Karpas-422 (cell line): Measurements from ENCODE around the gene PRKG1. TPM values are rescaled to one million over a fixed set of nuclear protein-coding genes. Genes with fewer than 3 reads are reported as not detected.

Source experiments
- DNase-seq: peaks from one replicate; pipeline ENCODE4 v3.0.0-alpha.2; 2015
- H2AFZ ChIP-seq: fragments of 200-600 bp; sonication (generic); 2 replicates; pipeline ENCODE4 v1.6.1; 2014; ENCODE audit warnings: antibody characterized with exemption, low read length, mixed read lengths
- H3K27ac ChIP-seq: fragments of 200-600 bp; sonication (generic); 2 replicates; pipeline ENCODE4 v1.5.1; 2014; ENCODE audit warnings: mild to moderate bottlenecking, low read length, moderate library complexity
- H3K27me3 ChIP-seq: fragments of 200-600 bp; sonication (generic); 2 replicates; pipeline ENCODE4 v1.6.1; 2014; ENCODE audit warnings: low read length, mixed read lengths
- H3K36me3 ChIP-seq: fragments of 200-600 bp; sonication (generic); 2 replicates; pipeline ENCODE4 v1.6.1; 2014; ENCODE audit warnings: low read length, mixed read lengths; ENCODE audit not compliant: insufficient read depth
- H3K4me1 ChIP-seq: fragments of 200-600 bp; sonication (generic); 2 replicates; pipeline ENCODE4 v1.6.1; 2014; ENCODE audit warnings: mild to moderate bottlenecking, low read length, mixed read lengths
- H3K4me2 ChIP-seq: fragments of 200-600 bp; sonication (generic); 2 replicates; pipeline ENCODE4 v1.6.1; 2014; ENCODE audit warnings: low read length, low read depth, mild to moderate bottlenecking; ENCODE audit not compliant: poor library complexity, severe bottlenecking
- H3K4me3 ChIP-seq: fragments of 200-600 bp; sonication (generic); 2 replicates; pipeline ENCODE4 v1.5.1; 2014; ENCODE audit warnings: mild to moderate bottlenecking, antibody characterized with exemption, low read length, mixed read lengths
- H3K79me2 ChIP-seq: fragments of 200-600 bp; sonication (generic); 2 replicates; pipeline ENCODE4 v1.6.1; 2014; ENCODE audit warnings: mild to moderate bottlenecking, low read length, mixed read lengths
- H3K9ac ChIP-seq: fragments of 200-600 bp; sonication (generic); 2 replicates; pipeline ENCODE4 v1.6.0; 2014; ENCODE audit warnings: low read length
- H3K9me2 ChIP-seq: fragments of 200-600 bp; sonication (generic), shearing (Covaris generic); replicated peaks from 2 replicates; pipeline ENCODE4 v1.6.0; 2014; ENCODE audit warnings: mild to moderate bottlenecking, low read length, moderate library complexity; ENCODE audit not compliant: insufficient read depth
- H3K9me3 ChIP-seq: fragments of 300-700, 200-600 bp; sonication (generic); 2 replicates; pipeline ENCODE4 v1.6.1; 2014; ENCODE audit warnings: low read length, mixed read lengths
- H4K20me1 ChIP-seq: fragments of 200-600 bp; sonication (generic); 2 replicates; pipeline ENCODE4 v1.6.1; 2014; ENCODE audit warnings: mild to moderate bottlenecking, antibody characterized with exemption, low read length, low read depth; ENCODE audit not compliant: insufficient read depth
- total RNA-seq: library from RNA; depleted of rRNA; stranded (reverse); fragments of >200 nt; shearing (Covaris generic); gene quantifications from 2 replicates; pipeline ENCODE4 v1.2.3, GENCODE V29; 2014; ENCODE audit warnings: low replicate concordance

PRKG1 gene
- total RNA-seq, 1 experiment from 2014 or later: not detected

DNA sequence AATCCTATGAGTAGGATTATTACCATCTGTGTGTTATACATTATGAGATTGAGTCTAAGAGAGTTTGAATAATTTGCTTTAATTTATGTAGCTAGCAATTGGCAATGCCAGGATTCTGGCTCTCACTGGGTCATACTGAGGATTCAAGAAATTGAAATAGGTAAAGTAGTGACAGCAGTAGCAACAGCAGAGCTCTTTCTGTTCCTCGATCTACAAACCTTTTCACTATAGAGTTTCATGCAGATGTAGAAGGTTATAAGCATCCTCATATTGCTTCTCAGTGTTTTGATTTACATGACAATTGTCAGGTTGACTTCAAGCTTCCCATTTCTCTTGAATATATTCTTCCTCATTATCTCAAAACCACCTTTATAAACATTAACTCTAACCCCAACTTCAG, 919.2 kb downstream of the PRKG1 start:
- Histone ChIP-seq H2AFZ (no peak overlapping the region), H3K9me2 (no peaks in the 10 kb centered on the region), H3K27ac (no peak overlapping the region), H4K20me1 (no peaks in the 10 kb centered on the region), H3K4me2 (no peak overlapping the region), H3K4me3 (no peak overlapping the region), H3K9ac (no peak overlapping the region), H3K79me2 (no peaks in the 10 kb centered on the region), H3K4me1 (no peaks in the 10 kb centered on the region), H3K36me3 (no peaks in the 10 kb centered on the region), H3K9me3 (peaks cover 3% of the 10 kb centered on the region; the same call in 1 of the 2 replicates), H3K27me3 (no peaks in the 10 kb centered on the region)
- DNase-seq: no peak

DNA sequence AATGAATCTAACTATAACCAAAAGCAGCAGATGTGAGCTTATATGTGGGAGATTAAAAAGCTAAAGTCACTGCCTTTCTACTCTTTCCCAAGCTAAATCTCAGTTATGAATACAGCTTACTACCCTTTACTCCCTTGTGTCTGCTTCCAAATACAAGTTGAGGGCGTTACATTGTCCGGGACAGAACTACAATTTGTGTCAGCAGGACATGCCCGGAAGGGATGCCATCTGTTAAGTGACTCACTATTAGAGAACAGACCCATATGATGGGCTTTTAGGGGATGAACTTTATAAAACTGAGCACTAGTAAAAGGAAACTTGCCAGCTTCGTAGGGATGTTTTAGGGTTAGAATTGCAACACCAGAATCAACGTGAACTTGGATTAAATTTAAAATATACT, 924.8 kb downstream of the PRKG1 start:
- Histone ChIP-seq H3K27me3 (no peaks in the 10 kb centered on the region), H4K20me1 (no peaks in the 10 kb centered on the region), H3K27ac (no peak overlapping the region), H2AFZ (no peak overlapping the region), H3K36me3 (no peaks in the 10 kb centered on the region), H3K79me2 (no peaks in the 10 kb centered on the region), H3K9me3 (0 out of 2 replicates have a peak, but pooled peaks cover 3% of the 10 kb centered on the region), H3K4me1 (no peaks in the 10 kb centered on the region), H3K4me2 (no peak overlapping the region), H3K9me2 (no peaks in the 10 kb centered on the region), H3K9ac (no peak overlapping the region), H3K4me3 (no peak overlapping the region)
- DNase-seq: no peak

DNA sequence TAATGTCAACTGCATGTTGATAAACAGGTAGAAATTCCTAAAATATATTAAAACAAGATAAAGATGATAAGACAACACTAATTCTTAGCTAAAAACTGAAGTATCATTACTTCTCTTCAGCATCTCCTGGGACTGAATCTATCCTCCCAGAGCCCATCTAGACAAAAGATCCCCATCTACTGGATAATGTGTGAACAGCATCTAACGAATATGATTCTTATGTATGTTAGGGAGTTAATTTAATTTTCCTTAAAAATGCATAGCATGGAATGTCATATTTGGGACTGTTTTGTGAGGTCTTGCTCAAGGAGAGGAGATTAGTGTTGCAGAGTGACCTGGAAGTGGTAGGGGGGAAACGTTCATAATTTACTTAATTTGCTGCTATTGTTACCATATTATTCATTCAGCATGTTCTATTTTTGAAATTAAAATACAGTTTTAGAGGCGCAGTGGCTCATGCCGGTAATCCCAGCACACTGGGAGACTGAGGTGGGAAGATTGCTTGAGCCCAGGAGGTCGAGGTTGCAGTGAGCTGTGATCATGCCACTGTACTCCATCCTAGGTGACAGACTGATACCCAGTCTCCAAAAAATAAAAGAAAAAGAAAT, 930.2 kb downstream of the PRKG1 start:
- Histone ChIP-seq H3K36me3 (no peaks in the 10 kb centered on the region), H2AFZ (no peak overlapping the region), H3K27ac (no peak overlapping the region), H4K20me1 (no peaks in the 10 kb centered on the region), H3K9me2 (no peaks in the 10 kb centered on the region), H3K4me3 (no peak overlapping the region), H3K9ac (no peak overlapping the region), H3K4me2 (no peak overlapping the region), H3K79me2 (no peaks in the 10 kb centered on the region), H3K4me1 (no peaks in the 10 kb centered on the region), H3K9me3 (no peaks in the 10 kb centered on the region), H3K27me3 (no peaks in the 10 kb centered on the region)
- peak; percentile 66 for DNase-seq

DNA sequence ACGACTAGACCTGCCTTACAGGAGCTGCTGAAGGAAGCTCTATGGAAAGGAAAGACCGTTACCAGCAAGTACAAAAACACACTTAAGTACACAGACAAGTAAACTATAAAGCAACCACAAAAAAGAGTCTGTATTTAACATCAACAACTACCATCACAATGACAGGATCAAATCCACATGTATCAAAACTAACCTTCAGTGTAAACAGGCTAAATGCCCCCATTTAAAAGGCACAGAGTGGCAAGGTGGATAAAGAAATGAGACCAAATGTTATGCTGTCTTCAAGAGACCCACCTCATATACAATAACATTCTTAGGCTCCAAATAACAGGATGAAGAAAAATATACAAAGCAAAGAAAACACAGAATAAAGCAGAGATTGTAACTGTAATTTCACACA, 932.8 kb downstream of the PRKG1 start:
- Histone ChIP-seq H3K27me3 (no peaks in the 10 kb centered on the region), H3K27ac (no peak overlapping the region), H3K4me3 (no peak overlapping the region), H3K4me2 (no peak overlapping the region), H3K4me1 (no peaks in the 10 kb centered on the region), H3K9ac (no peak overlapping the region), H4K20me1 (no peaks in the 10 kb centered on the region), H3K36me3 (no peaks in the 10 kb centered on the region), H3K79me2 (no peaks in the 10 kb centered on the region), H3K9me2 (no peaks in the 10 kb centered on the region), H3K9me3 (no peaks in the 10 kb centered on the region), H2AFZ (no peak overlapping the region)
- no peak for DNase-seq

DNA sequence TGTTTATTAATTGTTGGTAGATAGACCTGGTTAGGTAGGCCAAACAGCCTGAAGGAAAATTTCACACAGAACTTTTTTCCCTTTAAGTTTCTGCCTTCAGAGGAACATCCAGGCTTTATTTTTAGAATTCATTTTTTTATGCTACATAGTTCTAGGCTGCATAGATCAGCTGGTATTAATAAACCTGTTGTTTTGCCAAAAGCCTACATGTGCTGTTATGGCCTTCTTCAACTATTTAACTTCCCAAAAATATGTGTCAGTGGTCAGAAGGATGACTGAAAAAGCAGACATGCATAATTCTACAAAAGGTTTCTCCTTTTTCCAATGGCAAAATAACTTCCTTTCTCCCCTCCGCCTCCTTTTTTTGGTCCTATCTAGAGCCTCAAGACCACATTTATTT, 936.8 kb downstream of the PRKG1 start:
- no peak overlapping the region for H3K27ac ChIP-seq
- H3K9me2 ChIP-seq: no peaks in the 10 kb centered on the region
- H4K20me1 ChIP-seq: no peaks in the 10 kb centered on the region
- H3K27me3 ChIP-seq: no peaks in the 10 kb centered on the region
- no peak for DNase-seq
- no peaks in the 10 kb centered on the region for H3K36me3 ChIP-seq
- no peak overlapping the region for H3K4me2 ChIP-seq
- no peak overlapping the region for H3K9ac ChIP-seq
- H3K4me3 ChIP-seq: no peak overlapping the region
- H3K4me1 ChIP-seq: no peaks in the 10 kb centered on the region
- H2AFZ ChIP-seq: no peak overlapping the region
- H3K79me2 ChIP-seq: no peaks in the 10 kb centered on the region
- H3K9me3 ChIP-seq: no peaks in the 10 kb centered on the region

DNA sequence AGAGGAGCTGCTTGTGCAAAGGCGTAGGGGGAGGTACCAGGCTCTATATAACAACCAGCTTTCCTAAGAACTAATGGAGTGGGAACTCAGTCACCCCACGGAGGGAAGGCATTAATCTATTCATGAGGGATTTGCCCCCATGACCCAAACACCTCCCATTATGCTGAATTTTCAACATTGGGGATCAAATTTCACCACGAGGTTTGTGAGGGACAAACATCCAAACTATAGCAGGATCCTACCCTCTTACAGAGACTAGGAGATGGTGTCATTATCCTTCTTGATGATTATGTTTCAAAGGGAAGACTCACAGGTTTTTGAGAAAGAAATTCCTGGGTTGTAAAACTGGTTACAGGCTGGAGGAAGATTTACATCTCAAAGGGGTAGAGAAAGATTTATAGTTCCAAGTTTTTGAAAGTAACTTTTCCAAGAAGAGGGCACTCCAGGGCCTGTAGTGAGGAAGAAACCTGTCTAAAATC, 944.8 kb downstream of the PRKG1 start:
- H3K27ac ChIP-seq: no peak overlapping the region
- DNase-seq: no peak
- H3K27me3 ChIP-seq: no peaks in the 10 kb centered on the region
- no peaks in the 10 kb centered on the region for H3K79me2 ChIP-seq
- H4K20me1 ChIP-seq: no peaks in the 10 kb centered on the region
- no peak overlapping the region for H3K4me3 ChIP-seq
- no peaks in the 10 kb centered on the region; the same call in none of the 2 replicates for H3K9me3 ChIP-seq
- no peak overlapping the region for H3K9ac ChIP-seq
- H3K9me2 ChIP-seq: 0 out of 2 replicates have a peak, but pooled peaks cover 2% of the 10 kb centered on the region
- H3K4me2 ChIP-seq: no peak overlapping the region
- H3K4me1 ChIP-seq: no peaks in the 10 kb centered on the region
- H3K36me3 ChIP-seq: no peaks in the 10 kb centered on the region
- no peak overlapping the region for H2AFZ ChIP-seq

DNA sequence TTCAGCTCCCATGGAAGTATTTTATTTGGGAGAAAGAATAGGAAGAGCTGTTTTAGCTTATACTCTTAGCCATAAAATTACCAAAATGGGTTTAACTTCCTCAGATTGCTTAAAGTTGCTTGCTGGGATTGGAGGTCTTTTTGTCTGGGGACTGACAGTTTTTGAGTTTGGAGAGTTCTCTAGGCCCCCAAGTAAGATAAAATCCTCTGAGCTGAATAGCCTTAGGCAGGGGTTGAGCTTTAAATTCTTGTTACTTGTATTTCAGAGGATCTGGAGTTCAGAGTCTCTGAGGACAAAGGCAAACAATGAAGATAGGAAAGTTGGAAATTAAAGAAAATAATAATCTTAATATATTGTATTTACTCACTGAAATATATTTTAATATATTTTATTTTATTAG, 945.4 kb downstream of the PRKG1 start:
- H3K4me2 ChIP-seq: no peak overlapping the region
- no peaks in the 10 kb centered on the region for H3K36me3 ChIP-seq
- H2AFZ ChIP-seq: no peak overlapping the region
- no peaks in the 10 kb centered on the region for H3K4me1 ChIP-seq
- H3K9me3 ChIP-seq: no peaks in the 10 kb centered on the region; the same call in none of the 2 replicates
- no peak overlapping the region for H3K27ac ChIP-seq
- no peaks in the 10 kb centered on the region for H3K27me3 ChIP-seq
- H3K9me2 ChIP-seq: 0 out of 2 replicates have a peak, but pooled peaks cover 2% of the 10 kb centered on the region
- H4K20me1 ChIP-seq: no peaks in the 10 kb centered on the region
- H3K4me3 ChIP-seq: no peak overlapping the region
- H3K79me2 ChIP-seq: no peaks in the 10 kb centered on the region
- H3K9ac ChIP-seq: no peak overlapping the region
- DNase-seq: no peak

DNA sequence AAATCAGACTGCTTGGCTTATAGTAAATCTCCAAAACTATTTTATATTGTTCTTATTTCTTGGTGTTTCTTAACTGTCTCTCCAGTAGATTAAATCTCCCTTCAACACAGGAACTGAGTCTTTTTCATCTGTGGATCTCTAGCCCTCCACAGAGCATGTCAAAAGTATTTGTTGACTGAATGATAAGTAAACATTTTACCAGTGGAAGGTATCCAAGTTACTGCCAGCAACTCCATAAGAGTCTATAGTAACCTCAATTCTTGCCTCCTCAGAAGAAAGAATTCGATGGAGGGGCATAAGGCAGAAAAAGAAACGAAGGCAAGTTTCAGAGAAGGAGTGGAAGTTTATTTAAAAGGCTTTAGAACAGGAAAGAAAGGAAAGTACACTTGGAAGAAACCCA, 945.9 kb downstream of the PRKG1 start:
- no peak overlapping the region for H3K9ac ChIP-seq

More for the DNA sequence above, 945.9 kb downstream of the PRKG1 start:
- no peak overlapping the region for H3K27ac ChIP-seq
- H3K4me1 ChIP-seq: no peaks in the 10 kb centered on the region
- no peak overlapping the region for H3K4me2 ChIP-seq
- DNase-seq: no peak
- H3K9me2 ChIP-seq: 0 out of 2 replicates have a peak, but pooled peaks cover 2% of the 10 kb centered on the region
- no peaks in the 10 kb centered on the region for H3K36me3 ChIP-seq
- no peaks in the 10 kb centered on the region; the same call in none of the 2 replicates for H3K9me3 ChIP-seq
- no peak overlapping the region for H3K4me3 ChIP-seq
- no peaks in the 10 kb centered on the region for H4K20me1 ChIP-seq
- H2AFZ ChIP-seq: no peak overlapping the region
- H3K27me3 ChIP-seq: no peaks in the 10 kb centered on the region
- H3K79me2 ChIP-seq: no peaks in the 10 kb centered on the region
